Endothelial cell of hepatic sinusoid (primary cell): ENCODE data around the gene FKBP1A.
"Not testable (repeated sequence)": the region's sequence is repeated elsewhere in the genome, so short reads cannot be mapped to it uniquely, and the experiment has no call there.

Source experiments
- in situ Hi-C: cut with HindIII; loops from 2 replicates; pipeline ENCODE4 v1.10.0; 2017; ENCODE audit warnings: low sequenced_read_pairs

Gene FKBP1A

DNA sequence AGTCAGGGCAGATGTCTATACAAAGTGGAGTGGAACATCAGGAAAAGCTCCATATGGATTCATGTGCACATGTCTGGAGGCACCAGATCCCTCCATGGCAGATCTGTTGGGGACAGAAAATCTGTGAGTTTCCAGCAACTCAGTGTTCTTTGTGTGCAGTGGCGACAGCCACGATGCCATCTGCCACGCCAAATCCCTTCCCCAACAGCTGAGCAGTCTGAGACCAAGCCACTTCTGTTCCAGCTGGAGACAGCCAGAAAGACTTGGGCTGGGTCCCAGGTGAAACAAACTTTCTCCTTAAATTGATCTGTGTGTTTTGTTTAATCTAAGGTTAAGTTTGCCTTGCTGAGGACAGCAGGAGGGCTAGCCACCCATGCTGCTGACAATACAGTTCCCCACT is 22.9 kb downstream of the FKBP1A start:
- in situ Hi-C loops, result no loop called here

DNA sequence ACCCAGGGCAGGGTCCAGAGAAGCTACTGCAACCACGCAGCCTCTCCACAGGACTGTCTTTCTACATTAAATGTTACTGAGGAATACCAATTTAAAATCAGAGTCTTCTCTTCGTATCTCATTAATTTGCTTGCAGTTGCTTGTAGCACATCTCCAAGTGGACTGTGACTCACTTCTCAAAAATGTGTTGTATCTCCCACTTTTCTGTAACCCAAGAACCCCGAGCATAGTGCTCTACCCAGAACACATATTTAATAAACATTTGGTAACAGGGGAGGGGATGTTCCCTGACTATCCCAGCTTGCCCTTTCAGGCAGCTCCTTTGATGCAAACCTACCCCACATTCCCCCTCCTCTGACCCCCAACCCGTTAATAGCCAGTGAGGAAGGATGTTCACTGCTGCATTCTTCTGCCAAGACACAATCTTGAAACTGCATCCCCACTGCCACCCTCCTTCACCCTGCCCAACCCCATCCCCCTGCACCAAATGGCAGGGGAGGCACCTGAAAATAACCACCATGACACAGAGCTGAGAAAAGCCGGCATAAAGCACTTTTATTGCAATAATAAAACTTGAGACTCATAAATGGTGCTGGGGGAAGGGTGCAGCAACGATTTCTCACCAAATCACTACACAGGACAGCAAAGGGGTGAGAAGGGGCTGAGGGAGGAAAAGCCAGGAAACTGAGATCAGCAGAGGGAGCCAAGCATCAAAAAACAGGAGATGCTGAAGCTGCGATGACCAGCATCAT is 24.2 kb downstream of the FKBP1A start:
- in situ Hi-C loops, result no loop called here

GRCh38 chr20:1367479-1367878 is 25.4 kb downstream of the FKBP1A start:
- in situ Hi-C loops, result no loop called here

DNA sequence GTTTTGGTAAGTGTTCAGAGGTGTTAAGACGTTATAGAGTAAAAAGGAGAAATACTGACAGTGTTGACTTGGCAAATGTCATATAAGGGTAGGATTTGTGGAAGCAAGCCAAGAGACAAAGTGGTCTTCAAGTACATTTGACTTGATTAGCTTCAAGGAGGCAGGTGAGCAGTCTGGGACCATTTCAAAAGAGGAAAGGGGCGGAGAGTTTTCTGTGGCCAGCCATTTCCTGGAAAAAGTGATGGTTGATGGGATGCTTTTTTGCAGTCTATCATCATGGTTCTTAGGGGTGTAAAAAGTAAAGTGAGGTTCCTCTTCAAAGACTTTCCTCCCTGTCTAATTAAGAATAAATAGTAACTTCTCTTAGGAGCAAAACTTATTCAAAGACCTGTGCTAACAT is 28.7 kb downstream of the FKBP1A start:
- in situ Hi-C loops, result no loop called here

DNA sequence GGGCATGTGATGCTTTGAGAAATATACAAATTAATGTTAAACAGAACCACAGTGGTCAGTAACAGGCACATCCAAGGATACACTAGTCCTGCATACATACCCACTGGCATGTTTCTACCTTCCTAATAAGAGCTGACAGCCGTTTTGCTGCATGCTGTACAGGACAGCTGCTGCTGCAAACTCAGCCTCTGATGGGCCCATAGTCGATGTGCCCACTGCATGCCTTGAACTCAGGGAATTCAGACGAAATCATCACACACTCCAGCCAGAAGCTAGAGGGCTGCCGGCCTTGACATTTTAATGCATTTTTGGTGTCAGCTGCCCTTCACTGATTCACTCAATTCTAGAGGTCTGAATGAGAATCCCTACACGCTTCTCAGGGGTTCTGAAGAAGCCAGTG is 29.3 kb downstream of the FKBP1A start:
- in situ Hi-C loops, result no loop called here

GRCh38 chr20:1362484-1362883 is 30.4 kb downstream of the FKBP1A start:
- in situ Hi-C loops, result no loop called here

DNA sequence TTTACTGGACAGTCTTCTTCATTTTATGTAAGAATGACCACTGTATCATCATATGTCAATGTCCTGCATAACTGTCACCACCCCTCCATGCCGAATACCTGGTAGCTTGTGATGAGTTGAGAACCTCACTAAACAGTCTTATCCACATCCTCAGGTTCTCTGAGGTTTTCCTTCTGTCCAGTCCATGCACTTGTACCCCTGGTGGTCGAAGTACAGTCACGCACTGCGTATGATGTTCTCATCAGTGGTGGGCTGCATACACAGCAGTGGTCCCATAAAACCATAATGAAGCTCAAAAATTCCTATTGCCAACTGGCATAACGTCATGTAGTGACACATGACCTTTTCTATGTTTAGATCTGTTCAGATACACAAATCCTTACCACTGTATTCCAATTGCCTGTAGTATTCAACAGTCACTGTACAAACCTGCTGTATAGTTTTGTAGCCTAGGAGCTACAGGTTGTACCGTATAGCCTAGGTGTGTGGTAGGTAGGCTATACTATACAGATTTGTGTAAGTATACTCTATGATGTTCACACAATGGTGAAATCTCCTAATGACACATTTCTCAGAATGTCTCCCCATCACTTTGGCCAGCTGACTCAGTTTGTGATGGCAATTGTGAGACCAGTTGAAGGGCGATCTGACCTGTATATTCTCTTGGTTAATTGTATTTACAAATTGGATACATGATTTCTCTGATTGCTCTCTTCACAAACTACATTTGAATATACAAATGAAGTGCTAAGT is 32.6 kb downstream of the FKBP1A start:
- in situ Hi-C loops, result no loop called here

GRCh38 chr20:1357921-1358671 is 34.8 kb downstream of the FKBP1A start:
- in situ Hi-C loops, result no loop called here

DNA sequence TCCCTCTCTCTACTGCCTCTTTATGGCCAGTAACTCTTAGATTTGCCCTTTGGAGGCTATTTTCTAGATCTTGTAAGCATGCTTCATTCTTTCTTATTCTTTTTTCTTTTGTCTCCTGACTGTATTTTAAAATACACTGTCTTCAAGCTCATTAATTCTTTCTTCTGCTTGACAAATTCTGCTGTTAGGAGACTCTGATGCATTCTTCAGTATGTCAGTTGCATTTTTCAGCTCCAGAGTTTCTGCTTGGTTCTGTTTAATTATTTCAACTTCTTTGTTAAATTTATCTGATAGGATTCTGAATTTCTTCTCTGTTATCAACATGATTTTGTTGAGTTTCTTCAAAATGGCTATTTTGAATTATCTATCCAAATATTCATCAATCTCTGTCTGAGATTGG is 38.9 kb downstream of the FKBP1A start:
- in situ Hi-C loops, result no loop called here

DNA sequence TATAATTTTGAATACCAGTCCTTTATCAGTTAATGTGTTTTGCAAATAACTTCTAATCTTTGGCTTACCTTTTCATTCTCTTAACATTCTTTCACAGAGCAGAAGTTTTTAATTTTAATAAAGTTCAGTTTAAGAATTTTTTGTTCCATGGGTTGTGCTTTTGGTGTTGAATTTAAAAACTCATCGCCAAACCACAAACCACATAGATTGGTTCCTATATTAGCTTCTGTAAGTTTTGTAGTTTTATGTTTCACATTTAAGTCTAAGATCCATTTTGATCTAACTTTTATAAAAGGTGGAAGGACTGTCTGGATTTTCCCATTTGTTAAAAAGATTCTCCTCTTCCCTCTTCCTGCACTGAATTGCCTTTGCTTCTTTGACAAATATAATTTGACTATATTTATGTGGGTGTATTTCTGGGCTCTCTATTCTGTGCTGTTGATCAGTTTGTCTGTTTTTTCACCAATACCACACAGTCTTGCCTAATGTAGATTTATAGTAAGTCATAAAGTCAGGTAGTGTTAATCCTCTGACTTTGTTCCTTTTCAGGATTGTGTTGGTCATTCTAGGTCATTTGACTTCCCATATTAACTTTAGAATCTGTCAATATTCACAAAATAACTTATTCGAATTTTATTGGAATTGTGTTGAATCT is 46.4 kb downstream of the FKBP1A start:
- in situ Hi-C loops, result no loop called here

DNA sequence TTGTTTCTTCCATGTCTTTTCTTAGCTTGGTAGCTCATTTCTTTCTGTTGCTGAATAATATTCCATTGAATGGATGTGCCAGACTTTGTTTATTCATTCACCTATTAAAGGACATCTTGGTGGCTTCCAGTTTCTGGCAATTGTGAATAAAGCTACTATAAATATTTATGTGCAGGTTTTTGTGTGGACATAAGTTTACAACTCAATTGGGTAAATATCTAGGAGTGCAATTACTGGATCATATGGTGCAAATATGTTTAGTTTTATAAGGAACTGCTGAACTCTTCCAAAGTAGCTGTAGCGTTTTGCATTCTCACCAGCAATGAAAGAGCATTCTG is 47.1 kb downstream of the FKBP1A start:
- in situ Hi-C loops, result no loop called here

DNA sequence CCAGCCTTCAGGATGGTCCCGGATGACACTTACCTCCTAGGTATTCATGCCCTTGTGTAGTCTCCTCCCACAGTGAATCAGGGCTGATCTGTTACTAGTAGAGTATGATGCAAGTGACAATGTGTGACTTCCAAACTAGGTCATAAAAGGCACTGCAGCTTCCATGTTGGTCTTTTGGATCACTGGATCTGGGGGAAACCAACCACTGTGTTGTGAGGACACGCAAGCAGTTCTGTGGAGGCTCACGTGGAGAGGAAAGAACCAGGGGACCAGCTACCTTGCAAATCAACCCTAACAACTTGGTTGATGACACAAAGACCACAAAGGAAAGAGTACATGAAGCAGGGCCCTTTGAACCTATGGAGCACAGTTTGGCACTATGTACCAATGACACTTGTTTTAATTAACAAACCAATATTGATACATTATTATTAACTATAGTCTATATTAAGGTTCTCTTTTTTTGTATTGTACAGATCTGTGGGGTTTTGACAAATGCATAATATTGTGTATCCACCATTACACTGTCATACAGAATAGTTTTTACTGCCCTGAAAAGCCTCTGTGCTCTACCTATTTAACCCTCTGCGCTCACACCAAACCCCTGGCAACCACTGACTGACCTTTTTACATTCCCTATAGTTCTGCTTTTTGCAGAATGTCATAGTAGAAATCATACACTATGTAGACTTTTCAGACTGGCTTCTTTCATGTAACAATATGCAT is 47.7 kb downstream of the FKBP1A start:
- in situ Hi-C loops, result no loop called here

GRCh38 chr20:1343446-1344124 is 49.3 kb downstream of the FKBP1A start:
- in situ Hi-C loops, result not testable (repeated sequence)

- in situ Hi-C loops, result no loop called here
These were observed 51.1 kb downstream of the FKBP1A start for GRCh38 chr20:1341561-1342265.

- in situ Hi-C loops, result no loop called here
These were observed 54.1 kb downstream of the FKBP1A start for GRCh38 chr20:1338801-1339200.

GRCh38 chr20:1338096-1338495 is 54.8 kb downstream of the FKBP1A start:
- in situ Hi-C loops, result no loop called here

GRCh38 chr20:1337441-1337840 is 55.4 kb downstream of the FKBP1A start:
- in situ Hi-C loops, result no loop called here

DNA sequence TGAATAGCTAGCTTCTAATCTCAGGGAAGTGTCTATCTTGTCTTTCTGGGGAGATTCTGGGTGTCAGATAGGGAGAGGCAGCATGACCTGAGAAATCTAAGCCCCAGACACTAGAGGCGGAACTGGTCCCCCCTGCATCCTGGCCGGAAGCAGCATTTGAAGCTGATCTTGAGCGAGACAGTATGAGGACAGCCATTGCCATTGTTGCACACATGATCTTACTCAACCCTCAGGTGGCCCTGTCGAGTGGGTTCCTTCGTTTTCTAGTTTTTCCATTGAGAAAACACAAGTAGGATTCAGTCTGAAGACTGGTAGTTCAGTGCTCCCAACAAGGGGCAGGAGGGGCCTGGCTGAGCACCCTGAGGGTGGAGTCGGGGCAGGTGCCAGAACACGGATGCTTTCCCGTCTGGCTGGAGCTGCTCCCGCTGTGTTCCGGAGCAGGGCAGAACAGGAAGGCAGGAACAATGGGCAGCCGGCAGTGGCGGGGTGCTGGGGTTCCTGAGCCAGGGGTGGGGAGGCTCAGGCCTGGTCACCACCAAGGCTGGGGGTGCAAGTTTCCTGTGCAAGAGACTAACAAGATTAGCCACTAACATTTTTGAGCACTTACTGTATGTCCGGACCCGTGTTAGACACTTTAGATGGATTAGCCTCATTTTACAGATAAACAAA is 56.0 kb downstream of the FKBP1A start:
- in situ Hi-C loops, result no loop called here
